RWPE2 (cell line): ENCODE measurements around the gene TLK1.
"Not testable (repeated sequence)": the region's sequence is repeated elsewhere in the genome, so short reads cannot be mapped to it uniquely, and the experiment has no call there.

Source experiments
- ATAC-seq: fragments of 200-7000 bp; cut with Tn5 transposase; 3 replicates; pipeline ENCODE4 v1.9.1; 2021; ENCODE audit warnings: low read depth
- DNase-seq: peaks from one replicate; pipeline ENCODE4 v3.0.0-alpha.2; 2020; ENCODE audit warnings: low spot score
- H3K27ac ChIP-seq: fragments of 450-650 bp; 2 replicates; pipeline ENCODE4 v1.5.1; 2017; ENCODE audit warnings: mild to moderate bottlenecking; ENCODE audit not compliant: poor library complexity, severe bottlenecking
- H3K27me3 ChIP-seq: fragments of 250-450 bp; sonication (Bioruptor Pico); 2 replicates; pipeline ENCODE4 v1.5.1; 2021; ENCODE audit warnings: mild to moderate bottlenecking, moderate library complexity; ENCODE audit not compliant: insufficient read depth, poor library complexity, severe bottlenecking
- H3K36me3 ChIP-seq: fragments of 250-450 bp; sonication (Bioruptor Pico); 2 replicates; pipeline ENCODE4 v1.5.1; 2020; ENCODE audit warnings: low read depth, mild to moderate bottlenecking, moderate library complexity
- H3K4me1 ChIP-seq: fragments of 250-450 bp; sonication (Bioruptor Pico); 2 replicates; pipeline ENCODE4 v1.5.1; 2021; ENCODE audit warnings: mild to moderate bottlenecking, moderate library complexity; ENCODE audit not compliant: insufficient read depth, poor library complexity, severe bottlenecking
- H3K4me3 ChIP-seq: fragments of 250-450 bp; sonication (Bioruptor Pico); 2 replicates; pipeline ENCODE4 v1.5.1; 2021; ENCODE audit warnings: mild to moderate bottlenecking, moderate library complexity; ENCODE audit not compliant: severe bottlenecking
- H3K9me3 ChIP-seq: fragments of 250-450 bp; sonication (Bioruptor Pico); 2 replicates; pipeline ENCODE4 v1.5.1; 2021; ENCODE audit warnings: mild to moderate bottlenecking, moderate library complexity; ENCODE audit not compliant: severe bottlenecking
- TF ChIP-seq, protein P1 (sequence below): fragments of 450-650 bp; IDR thresholded peaks from one replicate; pipeline ENCODE4 v1.5.1; 2017; ENCODE audit warnings: mild to moderate bottlenecking, moderate library complexity; ENCODE audit not compliant: poor library complexity, severe bottlenecking

TLK1 gene

GRCh38 chr2:171086352-171087290, 74.1 kb downstream of the TLK1 start:
- TF ChIP-seq, protein P1, sequence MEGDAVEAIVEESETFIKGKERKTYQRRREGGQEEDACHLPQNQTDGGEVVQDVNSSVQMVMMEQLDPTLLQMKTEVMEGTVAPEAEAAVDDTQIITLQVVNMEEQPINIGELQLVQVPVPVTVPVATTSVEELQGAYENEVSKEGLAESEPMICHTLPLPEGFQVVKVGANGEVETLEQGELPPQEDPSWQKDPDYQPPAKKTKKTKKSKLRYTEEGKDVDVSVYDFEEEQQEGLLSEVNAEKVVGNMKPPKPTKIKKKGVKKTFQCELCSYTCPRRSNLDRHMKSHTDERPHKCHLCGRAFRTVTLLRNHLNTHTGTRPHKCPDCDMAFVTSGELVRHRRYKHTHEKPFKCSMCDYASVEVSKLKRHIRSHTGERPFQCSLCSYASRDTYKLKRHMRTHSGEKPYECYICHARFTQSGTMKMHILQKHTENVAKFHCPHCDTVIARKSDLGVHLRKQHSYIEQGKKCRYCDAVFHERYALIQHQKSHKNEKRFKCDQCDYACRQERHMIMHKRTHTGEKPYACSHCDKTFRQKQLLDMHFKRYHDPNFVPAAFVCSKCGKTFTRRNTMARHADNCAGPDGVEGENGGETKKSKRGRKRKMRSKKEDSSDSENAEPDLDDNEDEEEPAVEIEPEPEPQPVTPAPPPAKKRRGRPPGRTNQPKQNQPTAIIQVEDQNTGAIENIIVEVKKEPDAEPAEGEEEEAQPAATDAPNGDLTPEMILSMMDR, result peak; percentile 75
- ATAC-seq (peak; percentile 31; the same call in 1 of the 3 replicates), DNase-seq (no peak)
- H3K9me3 ChIP-seq, result no peaks in the 10 kb centered on the region
- H3K27ac ChIP-seq, result no peak overlapping the region
- H3K27me3 ChIP-seq, result no peaks in the 10 kb centered on the region
- H3K36me3 ChIP-seq, result peaks cover 11% of the 10 kb centered on the region; the same call in 1 of the 2 replicates
- H3K4me1 ChIP-seq, result no peaks in the 10 kb centered on the region
- no peak overlapping the region for H3K4me3 ChIP-seq

DNA sequence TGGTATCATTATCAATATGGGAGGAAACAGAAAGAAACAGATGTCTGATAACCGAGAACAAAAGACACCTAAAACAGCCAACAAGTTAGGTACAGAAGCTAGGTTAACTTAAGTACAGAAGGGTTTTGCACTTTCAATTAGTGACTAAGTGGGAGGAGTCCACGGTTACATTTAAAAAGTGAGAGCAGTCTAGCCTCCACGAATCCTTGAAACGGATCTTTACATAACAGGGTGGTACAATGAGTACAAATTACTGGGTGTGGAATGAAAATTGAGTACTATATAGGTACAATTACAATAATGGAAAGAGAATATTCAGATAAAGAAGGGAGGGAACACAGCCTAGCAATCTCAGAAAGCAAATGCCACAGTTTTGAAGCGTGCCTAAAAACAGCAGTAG, 76.6 kb downstream of the TLK1 start:
- no peak for DNase-seq
- no peak for ATAC-seq
- Histone ChIP-seq H3K9me3 (no peaks in the 10 kb centered on the region), H3K4me3 (no peak overlapping the region), H3K4me1 (no peaks in the 10 kb centered on the region), H3K27ac (no peak overlapping the region), H3K27me3 (no peaks in the 10 kb centered on the region), H3K36me3 (peaks cover 17% of the 10 kb centered on the region)
- TF ChIP-seq, protein P1, result no peak

DNA sequence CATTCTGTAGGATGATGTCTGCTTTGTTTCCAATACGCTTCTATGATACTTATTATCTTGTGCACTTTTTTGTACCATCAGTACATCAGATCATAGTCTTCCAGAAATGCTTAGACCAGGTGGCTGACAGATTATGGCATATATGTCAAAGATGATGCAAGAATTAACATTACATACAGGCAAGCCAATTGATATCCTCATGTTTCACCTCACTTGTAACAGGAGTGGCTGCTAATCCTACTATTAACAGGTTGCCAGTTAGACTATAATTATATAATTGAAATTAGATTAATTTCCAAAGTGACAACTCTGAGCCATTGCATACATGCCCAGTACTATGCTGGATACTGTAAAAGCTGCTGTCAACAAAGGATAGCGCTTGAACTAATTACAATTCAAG, 77.2 kb downstream of the TLK1 start:
- no peak for DNase-seq
- no peak for ATAC-seq
- Histone ChIP-seq H3K27ac (no peak overlapping the region), H3K4me3 (no peak overlapping the region), H3K4me1 (no peaks in the 10 kb centered on the region), H3K36me3 (peaks cover 19% of the 10 kb centered on the region), H3K9me3 (no peaks in the 10 kb centered on the region), H3K27me3 (no peaks in the 10 kb centered on the region)
- TF ChIP-seq, protein P1, result no peak

DNA sequence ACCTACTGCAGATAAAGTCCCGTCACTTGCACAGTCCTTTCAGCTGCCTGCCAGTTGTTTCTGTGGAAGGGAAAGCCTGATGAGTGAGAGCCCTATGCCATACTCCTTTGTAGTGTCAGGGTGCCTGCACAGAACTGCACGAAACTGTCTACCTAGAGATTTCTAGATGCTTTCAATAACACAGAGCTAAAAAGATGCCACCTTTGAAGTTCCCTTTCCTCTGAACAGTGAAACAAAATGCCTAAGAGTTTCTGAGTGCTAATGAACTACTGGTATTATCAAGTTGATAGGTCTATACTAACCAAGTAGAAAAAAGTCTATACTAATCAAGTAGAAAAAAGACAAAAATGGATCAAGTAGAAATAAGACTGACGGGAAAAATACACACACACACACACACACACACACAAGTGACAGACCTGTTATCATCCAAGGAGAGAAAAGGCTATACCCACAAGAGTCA, 79.0 kb downstream of the TLK1 start:
- Histone ChIP-seq H3K27ac (no peak overlapping the region), H3K4me3 (no peak overlapping the region), H3K4me1 (no peaks in the 10 kb centered on the region), H3K9me3 (no peaks in the 10 kb centered on the region), H3K27me3 (no peaks in the 10 kb centered on the region), H3K36me3 (peaks cover 15% of the 10 kb centered on the region)
- DNase-seq, result no peak
- TF ChIP-seq, protein P1, result no peak
- ATAC-seq, result no peak

GRCh38 chr2:171080607-171081006, 80.1 kb downstream of the TLK1 start:
- H3K4me1 ChIP-seq, result no peaks in the 10 kb centered on the region
- TF ChIP-seq, protein P1, result no peak

GRCh38 chr2:171076422-171076821, 84.3 kb downstream of the TLK1 start:
- H3K4me3 ChIP-seq, H3K9me3 ChIP-seq, ATAC-seq: not testable (repeated sequence)

More at GRCh38 chr2:171080607-171081006, 80.1 kb downstream of the TLK1 start:
- Histone ChIP-seq H3K27me3 (no peaks in the 10 kb centered on the region), H3K4me3 (no peak overlapping the region), H3K9me3 (no peaks in the 10 kb centered on the region), H3K36me3 (peaks cover 15% of the 10 kb centered on the region), H3K27ac (no peak overlapping the region)
- DNase-seq (no peak), ATAC-seq (no peak)

More at GRCh38 chr2:171076422-171076821, 84.3 kb downstream of the TLK1 start:
- not testable (repeated sequence) for H3K27ac ChIP-seq, DNase-seq, H3K4me1 ChIP-seq, H3K27me3 ChIP-seq
- peaks cover 36% of the 10 kb centered on the region for H3K36me3 ChIP-seq
